Panc1 (cell line): ENCODE measurements around the gene TCF7. TPM values are rescaled to one million over a fixed set of nuclear protein-coding genes. Genes with fewer than 3 reads are reported as not detected.

Experiments
- ATAC-seq: fragments of 200-7000 bp; cut with Tn5 transposase; 2 replicates; pipeline ENCODE4 v1.9.1; 2020; ENCODE audit warnings: mild to moderate bottlenecking, moderate library complexity
- BruUV-seq: library from RNA; stranded (reverse); fragments of 400-500 nt; replicated peaks from 2 replicates; lab custom pipeline; 2021; lab: Mats Ljungman, UMichigan
- CTCF ChIA-PET: fragments of 300-600 bp; sonication (Branson Sonifier 250); formaldehyde crosslinking; loops from one replicate; lab custom pipeline; 2022; ENCODE audit warnings: antibody characterized with exemption; lab: Charles Lee
- POLR2A ChIA-PET: fragments of 300-600 bp; sonication (Branson Sonifier 250); formaldehyde crosslinking; loops from one replicate; lab custom pipeline; 2022; ENCODE audit warnings: antibody characterized with exemption; lab: Charles Lee
- DNase-seq: peaks from one replicate; pipeline ENCODE4 v3.0.0-alpha.2; 2010; ENCODE audit warnings: low read depth, low spot score
- H3K27ac ChIP-seq: 2 replicates; pipeline ENCODE4 v1.5.1; 2011; ENCODE audit warnings: mild to moderate bottlenecking, low read length, inconsistent platforms
- H3K27me3 ChIP-seq: fragments of 200-500 bp; sonication (Bioruptor generic); 2 replicates; pipeline ENCODE4 v1.6.0; 2014; ENCODE audit warnings: low read length, inconsistent platforms; ENCODE audit not compliant: control insufficient read depth, insufficient read depth
- H3K36me3 ChIP-seq: fragments of 200-500 bp; sonication (Bioruptor generic); 2 replicates; pipeline ENCODE4 v1.5.1; 2014; ENCODE audit warnings: inconsistent platforms, mild to moderate bottlenecking, low read length, moderate library complexity; ENCODE audit not compliant: control insufficient read depth, insufficient read depth
- H3K4me1 ChIP-seq: 2 replicates; pipeline ENCODE4 v1.5.1; 2011; ENCODE audit warnings: inconsistent platforms, mild to moderate bottlenecking, low read length, moderate library complexity; ENCODE audit not compliant: control insufficient read depth, insufficient read depth
- H3K4me3 ChIP-seq, 2 experiments: 2 replicates each; pipeline ENCODE4 v1.5.1; 2011 to 2012; ENCODE audit warnings: low read depth in 2 of 2, low read length in 2 of 2, mild to moderate bottlenecking in 2 of 2, inconsistent platforms in 1 of 2, moderate library complexity in 1 of 2
- H3K9me3 ChIP-seq: fragments of 200-500 bp; sonication (Bioruptor generic); 2 replicates; pipeline ENCODE4 v1.5.1; 2014; ENCODE audit warnings: low read depth, mild to moderate bottlenecking, inconsistent platforms, low read length, moderate library complexity; ENCODE audit not compliant: control insufficient read depth, insufficient read depth
- POLR2AphosphoS5 ChIP-seq: IDR thresholded peaks from 2 replicates; pipeline ENCODE4 v1.6.1; 2012; ENCODE audit warnings: mild to moderate bottlenecking, low read depth, low read length, moderate library complexity
- SIN3A ChIP-seq: IDR thresholded peaks from 2 replicates; pipeline ENCODE4 v1.6.1; 2012; ENCODE audit warnings: low read depth, mild to moderate bottlenecking, low read length, moderate library complexity, borderline replicate concordance; ENCODE audit not compliant: insufficient read depth
- TCF7L2 ChIP-seq: IDR thresholded peaks from 2 replicates; pipeline ENCODE4 v1.6.1; 2011; ENCODE audit warnings: mild to moderate bottlenecking, low read depth, low read length, inconsistent platforms
- in situ Hi-C: cut with HindIII; loops from 2 replicates; pipeline ENCODE4 v1.10.0; 2016; ENCODE audit warnings: low sequenced_read_pairs, low pct_unique_long_range_greater_than_20kb
- intact Hi-C: fragments of 100-400 bp; cut with micrococcal nuclease; formaldehyde crosslinking; loops from one replicate; pipeline ENCODE4 v1.10.0; 2022; ENCODE audit not compliant: unreplicated experiment
- total RNA-seq: library from RNA; stranded (reverse); gene quantifications from one replicate; pipeline ENCODE4 v1.2.1, GENCODE V29; 2021; ENCODE audit not compliant: unreplicated experiment
- TF ChIP-seq, protein P1 (sequence below): fragments of 450-650 bp; IDR thresholded peaks from 2 replicates; pipeline ENCODE4 v1.5.1; 2017; ENCODE audit warnings: mild to moderate bottlenecking
- TF ChIP-seq, protein P2 (sequence below), 2 experiments: IDR thresholded peaks; 2 replicates each; pipeline ENCODE4 v1.6.1; 2011 to 2012; ENCODE audit warnings: low read depth in 2 of 2, control low read depth in 1 of 2, low read length in 1 of 2, mild to moderate bottlenecking in 1 of 2, moderate library complexity in 1 of 2; ENCODE audit not compliant: insufficient read depth in 1 of 2

The TCF7 gene
- total RNA-seq, 1 experiment from 2014 or later = 24.0 TPM

DNA sequence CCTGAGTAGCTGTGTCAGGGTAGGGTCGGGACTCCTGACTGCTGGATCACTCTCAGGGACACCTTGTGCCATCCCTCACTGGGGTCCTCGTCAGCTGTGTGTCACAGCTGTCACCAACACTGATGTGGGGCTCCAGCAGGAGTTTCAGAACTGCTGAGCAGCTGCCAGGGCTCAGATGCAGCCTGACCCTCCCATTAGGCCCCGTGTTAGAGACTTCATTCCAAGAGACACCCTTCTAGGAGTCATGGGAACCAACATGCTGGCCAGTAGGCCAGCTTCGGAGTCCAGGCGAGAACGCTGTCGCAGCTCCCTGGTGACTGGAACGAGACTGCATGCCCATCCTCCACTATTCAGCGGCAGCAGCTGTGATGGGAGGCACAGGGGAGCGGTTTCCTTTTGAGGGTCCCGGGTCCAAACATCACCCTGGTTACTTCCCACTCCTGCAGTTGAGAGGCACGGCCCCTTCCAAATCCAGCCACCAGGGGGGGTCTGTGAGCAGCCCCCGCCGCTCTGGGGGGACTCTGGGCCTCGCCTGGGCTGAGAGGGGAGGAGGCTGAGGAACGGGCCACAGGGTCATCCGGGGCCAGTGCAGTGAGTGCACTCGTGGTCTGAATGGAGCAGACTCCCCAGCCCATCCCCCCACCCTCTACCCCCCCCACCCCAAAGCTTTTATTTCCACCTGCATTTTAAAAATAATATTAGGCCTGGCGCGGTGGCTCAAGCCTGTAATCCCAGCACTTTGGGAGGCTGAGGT is 12.6 kb upstream of the TCF7 start:
- ATAC-seq = peak; percentile 81
- no peak for DNase-seq
- H3K36me3 ChIP-seq = no peaks in the 10 kb centered on the region
- in situ Hi-C loops = no loop called here
- no peaks in the 10 kb centered on the region for H3K9me3 ChIP-seq
- ChIA-PET POLR2A (interaction anchor here (0.6 to 0.7 kb wide), 2 partner anchors 61 to 102 kb away, joined by 3 to 4 read pairs; no protein-coding TSS in a partner anchor), CTCF (interaction anchor here (0.9 to 1.7 kb wide), 4 partner anchors 10 to 70 kb away, joined by 4 to 10 read pairs (median 8); no protein-coding TSS in a partner anchor)
- H3K27ac ChIP-seq = peak overlapping the region; percentile 44; the same call in 1 of the 2 replicates
- no TSS peak for BruUV-seq
- peaks cover 20% of the 10 kb centered on the region for H3K4me1 ChIP-seq
- intact Hi-C loops = no loop called here
- H3K4me3 ChIP-seq = no peak overlapping the region
- H3K27me3 ChIP-seq = no peaks in the 10 kb centered on the region
- TF ChIP-seq, protein P1, sequence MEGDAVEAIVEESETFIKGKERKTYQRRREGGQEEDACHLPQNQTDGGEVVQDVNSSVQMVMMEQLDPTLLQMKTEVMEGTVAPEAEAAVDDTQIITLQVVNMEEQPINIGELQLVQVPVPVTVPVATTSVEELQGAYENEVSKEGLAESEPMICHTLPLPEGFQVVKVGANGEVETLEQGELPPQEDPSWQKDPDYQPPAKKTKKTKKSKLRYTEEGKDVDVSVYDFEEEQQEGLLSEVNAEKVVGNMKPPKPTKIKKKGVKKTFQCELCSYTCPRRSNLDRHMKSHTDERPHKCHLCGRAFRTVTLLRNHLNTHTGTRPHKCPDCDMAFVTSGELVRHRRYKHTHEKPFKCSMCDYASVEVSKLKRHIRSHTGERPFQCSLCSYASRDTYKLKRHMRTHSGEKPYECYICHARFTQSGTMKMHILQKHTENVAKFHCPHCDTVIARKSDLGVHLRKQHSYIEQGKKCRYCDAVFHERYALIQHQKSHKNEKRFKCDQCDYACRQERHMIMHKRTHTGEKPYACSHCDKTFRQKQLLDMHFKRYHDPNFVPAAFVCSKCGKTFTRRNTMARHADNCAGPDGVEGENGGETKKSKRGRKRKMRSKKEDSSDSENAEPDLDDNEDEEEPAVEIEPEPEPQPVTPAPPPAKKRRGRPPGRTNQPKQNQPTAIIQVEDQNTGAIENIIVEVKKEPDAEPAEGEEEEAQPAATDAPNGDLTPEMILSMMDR = peak; percentile 98
- TF ChIP-seq TCF7L2 = no peak
- TF ChIP-seq, protein P2, sequence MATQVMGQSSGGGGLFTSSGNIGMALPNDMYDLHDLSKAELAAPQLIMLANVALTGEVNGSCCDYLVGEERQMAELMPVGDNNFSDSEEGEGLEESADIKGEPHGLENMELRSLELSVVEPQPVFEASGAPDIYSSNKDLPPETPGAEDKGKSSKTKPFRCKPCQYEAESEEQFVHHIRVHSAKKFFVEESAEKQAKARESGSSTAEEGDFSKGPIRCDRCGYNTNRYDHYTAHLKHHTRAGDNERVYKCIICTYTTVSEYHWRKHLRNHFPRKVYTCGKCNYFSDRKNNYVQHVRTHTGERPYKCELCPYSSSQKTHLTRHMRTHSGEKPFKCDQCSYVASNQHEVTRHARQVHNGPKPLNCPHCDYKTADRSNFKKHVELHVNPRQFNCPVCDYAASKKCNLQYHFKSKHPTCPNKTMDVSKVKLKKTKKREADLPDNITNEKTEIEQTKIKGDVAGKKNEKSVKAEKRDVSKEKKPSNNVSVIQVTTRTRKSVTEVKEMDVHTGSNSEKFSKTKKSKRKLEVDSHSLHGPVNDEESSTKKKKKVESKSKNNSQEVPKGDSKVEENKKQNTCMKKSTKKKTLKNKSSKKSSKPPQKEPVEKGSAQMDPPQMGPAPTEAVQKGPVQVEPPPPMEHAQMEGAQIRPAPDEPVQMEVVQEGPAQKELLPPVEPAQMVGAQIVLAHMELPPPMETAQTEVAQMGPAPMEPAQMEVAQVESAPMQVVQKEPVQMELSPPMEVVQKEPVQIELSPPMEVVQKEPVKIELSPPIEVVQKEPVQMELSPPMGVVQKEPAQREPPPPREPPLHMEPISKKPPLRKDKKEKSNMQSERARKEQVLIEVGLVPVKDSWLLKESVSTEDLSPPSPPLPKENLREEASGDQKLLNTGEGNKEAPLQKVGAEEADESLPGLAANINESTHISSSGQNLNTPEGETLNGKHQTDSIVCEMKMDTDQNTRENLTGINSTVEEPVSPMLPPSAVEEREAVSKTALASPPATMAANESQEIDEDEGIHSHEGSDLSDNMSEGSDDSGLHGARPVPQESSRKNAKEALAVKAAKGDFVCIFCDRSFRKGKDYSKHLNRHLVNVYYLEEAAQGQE (IDR thresholded peaks at IDR 0.05; ENCODE audit: insufficient read depth in 1 of 2, low read depth in 2 of 2, low read length in 1 of 2) = no peak

DNA sequence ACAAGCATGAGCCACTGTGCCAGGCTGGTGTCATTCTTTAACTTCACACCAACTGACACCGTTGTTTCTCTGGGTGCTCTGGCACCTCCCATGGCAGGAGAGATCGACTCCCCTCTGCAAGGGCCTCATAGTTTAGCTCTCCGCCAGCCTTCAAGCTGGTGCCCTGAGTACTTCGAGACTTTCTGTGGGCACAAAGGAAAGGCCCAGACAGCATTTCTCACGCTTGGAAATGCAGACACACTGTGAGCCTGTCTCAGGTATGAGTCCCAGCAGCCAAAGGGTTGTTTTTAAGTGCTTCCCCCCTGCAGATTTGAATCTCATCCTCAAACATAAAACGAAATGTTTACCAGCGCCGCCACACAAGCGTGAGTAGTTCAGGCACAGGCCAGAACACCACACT is 11.1 kb upstream of the TCF7 start:
- POLR2A ChIA-PET = interaction anchor here (0.6 kb wide), 1 partner anchor 23 kb away, joined by 5 read pairs; no protein-coding TSS in a partner anchor
- DNase-seq = no peak
- H3K36me3 ChIP-seq = no peaks in the 10 kb centered on the region
- no peaks in the 10 kb centered on the region for H3K27me3 ChIP-seq
- BruUV-seq = no TSS peak
- no peak overlapping the region for H3K27ac ChIP-seq
- H3K9me3 ChIP-seq = no peaks in the 10 kb centered on the region
- intact Hi-C loops (no loop called here), in situ Hi-C loops (no loop called here)
- no peak for TF ChIP-seq SIN3A
- TF ChIP-seq POLR2AphosphoS5 = no peak
- TF ChIP-seq, protein P2 (IDR thresholded peaks at IDR 0.05; ENCODE audit: insufficient read depth in 1 of 2, low read depth in 2 of 2, low read length in 1 of 2) = no peak
- no peak for TF ChIP-seq TCF7L2
- TF ChIP-seq, protein P1 = no peak
- no peak overlapping the region for H3K4me3 ChIP-seq
- CTCF ChIA-PET = no interaction called here
- H3K4me1 ChIP-seq = peaks cover 20% of the 10 kb centered on the region
- no peak for ATAC-seq
